Measurements from ENCODE around the gene IGF1R. TPM values are rescaled to one million over a fixed set of nuclear protein-coding genes. Genes with fewer than 3 reads are reported as not detected.

IGF1R gene
- total and polyA plus RNA-seq, 2 experiments from 2014 or later = 10.8 to 42.9 TPM

- Histone ChIP-seq H3K79me2 (peaks cover 94% of the 10 kb centered on the region), H3K4me1 (ENCODE audit: insufficient read depth) (peaks cover 57% of the 10 kb centered on the region), H3K9me3 (ENCODE audit: low read depth) (no peaks in the 10 kb centered on the region), H3K9me2 (replicated peaks; ENCODE audit: insufficient read depth) (no peaks in the 10 kb centered on the region), H3K27ac (no peak overlapping the region), H3K36me3 (replicated peaks; ENCODE audit: insufficient read depth, low read depth) (no peaks in the 10 kb centered on the region), H4K20me1 (ENCODE audit: insufficient read depth, poor library complexity, severe bottlenecking) (peaks cover 22% of the 10 kb centered on the region), H2AFZ (no peak overlapping the region), H3K27me3 (no peaks in the 10 kb centered on the region), H3K4me2 (no peak overlapping the region), H3K4me3 (no peak overlapping the region)
- 85% methylated on average over 4 of the region's 4 CpGs for WGBS (ENCODE audit: low lambda C conversion rate, missing lambda C conversion rate)
- no peak for DNase-seq (ENCODE audit: low spot score)
- TF ChIP-seq EZH2phosphoT487 (IDR thresholded peaks at IDR 0.05; ENCODE audit: low read depth, severe bottlenecking, unreplicated experiment) = no peak
- no peak for TF ChIP-seq CTCF (IDR thresholded peaks at IDR 0.05; ENCODE audit: poor library complexity)
- TF ChIP-seq EZH2 (IDR thresholded peaks at IDR 0.05; ENCODE audit: borderline replicate concordance) = no peak
Observed at GRCh38 chr15:98673133-98673532, 24.8 kb downstream of the IGF1R start.

- no peaks in the 10 kb centered on the region for H3K9me2 ChIP-seq (replicated peaks; ENCODE audit: insufficient read depth)
- no peaks in the 10 kb centered on the region for H3K27me3 ChIP-seq
- H4K20me1 ChIP-seq (ENCODE audit: insufficient read depth, poor library complexity, severe bottlenecking) = peaks cover 18% of the 10 kb centered on the region
- peak overlapping the region; percentile 18 for H3K4me2 ChIP-seq
- peak overlapping the region; percentile 45 for H3K27ac ChIP-seq
- no peaks in the 10 kb centered on the region for H3K9me3 ChIP-seq (ENCODE audit: low read depth)
- DNase-seq (ENCODE audit: low spot score) = peak; percentile 47
- 63% methylated on average over 9 of the region's 9 CpGs for WGBS (ENCODE audit: low lambda C conversion rate, missing lambda C conversion rate)
- H3K79me2 ChIP-seq = peaks cover 94% of the 10 kb centered on the region
- H3K4me3 ChIP-seq = no peak overlapping the region
- no peak overlapping the region for H2AFZ ChIP-seq
- no peaks in the 10 kb centered on the region for H3K36me3 ChIP-seq (replicated peaks; ENCODE audit: insufficient read depth, low read depth)
- TF ChIP-seq EZH2phosphoT487 (IDR thresholded peaks at IDR 0.05; ENCODE audit: low read depth, severe bottlenecking, unreplicated experiment) = no peak
- H3K4me1 ChIP-seq (ENCODE audit: insufficient read depth) = peaks cover 45% of the 10 kb centered on the region
Observed at GRCh38 chr15:98674336-98674735, 26.0 kb downstream of the IGF1R start.

GRCh38 chr15:98676586-98677270 lies 28.4 kb downstream of the IGF1R start:
- H3K27ac ChIP-seq = peak overlapping the region; percentile 11
- no peak for TF ChIP-seq EZH2phosphoT487 (IDR thresholded peaks at IDR 0.05; ENCODE audit: low read depth, severe bottlenecking, unreplicated experiment)
- TF ChIP-seq EZH2 (IDR thresholded peaks at IDR 0.05; ENCODE audit: borderline replicate concordance) = no peak
- TF ChIP-seq CTCF (IDR thresholded peaks at IDR 0.05; ENCODE audit: poor library complexity) = no peak
- peaks cover 96% of the 10 kb centered on the region for H3K79me2 ChIP-seq
- WGBS (ENCODE audit: low lambda C conversion rate, missing lambda C conversion rate) = 89% methylated on average over 7 of the region's 7 CpGs
- no peaks in the 10 kb centered on the region for H3K9me3 ChIP-seq (ENCODE audit: low read depth)
- H2AFZ ChIP-seq = no peak overlapping the region
- no peaks in the 10 kb centered on the region for H3K27me3 ChIP-seq
- H3K4me1 ChIP-seq (ENCODE audit: insufficient read depth) = peaks cover 26% of the 10 kb centered on the region
- peaks cover 22% of the 10 kb centered on the region for H4K20me1 ChIP-seq (ENCODE audit: insufficient read depth, poor library complexity, severe bottlenecking)
- DNase-seq (ENCODE audit: low spot score) = no peak
- no peaks in the 10 kb centered on the region for H3K36me3 ChIP-seq (replicated peaks; ENCODE audit: insufficient read depth, low read depth)
- H3K4me2 ChIP-seq = no peak overlapping the region
- no peaks in the 10 kb centered on the region for H3K9me2 ChIP-seq (replicated peaks; ENCODE audit: insufficient read depth)
- no peak overlapping the region for H3K4me3 ChIP-seq

GRCh38 chr15:98677345-98678059 lies 29.2 kb downstream of the IGF1R start:
- H3K9me2 ChIP-seq (replicated peaks; ENCODE audit: insufficient read depth) = no peaks in the 10 kb centered on the region
- H3K27me3 ChIP-seq = no peaks in the 10 kb centered on the region
- H3K27ac ChIP-seq = peak overlapping the region; percentile 11
- no peak overlapping the region for H3K4me2 ChIP-seq
- WGBS (ENCODE audit: low lambda C conversion rate, missing lambda C conversion rate) = 71% methylated on average over 5 of the region's 5 CpGs
- H3K4me1 ChIP-seq (ENCODE audit: insufficient read depth) = peaks cover 22% of the 10 kb centered on the region
- H3K4me3 ChIP-seq = no peak overlapping the region
- no peaks in the 10 kb centered on the region for H3K36me3 ChIP-seq (replicated peaks; ENCODE audit: insufficient read depth, low read depth)
- peaks cover 22% of the 10 kb centered on the region for H4K20me1 ChIP-seq (ENCODE audit: insufficient read depth, poor library complexity, severe bottlenecking)
- TF ChIP-seq EZH2 (IDR thresholded peaks at IDR 0.05; ENCODE audit: borderline replicate concordance) = no peak
- TF ChIP-seq EZH2phosphoT487 (IDR thresholded peaks at IDR 0.05; ENCODE audit: low read depth, severe bottlenecking, unreplicated experiment) = no peak
- TF ChIP-seq CTCF (IDR thresholded peaks at IDR 0.05; ENCODE audit: poor library complexity) = no peak
- no peak overlapping the region for H2AFZ ChIP-seq
- no peak for DNase-seq (ENCODE audit: low spot score)
- H3K79me2 ChIP-seq = peaks cover 98% of the 10 kb centered on the region
- H3K9me3 ChIP-seq (ENCODE audit: low read depth) = no peaks in the 10 kb centered on the region
